ENCODE measurements around the gene JHY.

JHY gene

GRCh38 chr11:122984186-122985011 lies 101.8 kb downstream of the JHY start:
- in situ Hi-C loops (cut with HindIII; ENCODE audit: low sequenced_read_pairs) = no loop called here
- no peak for DNase-seq (ENCODE audit: low read depth)
- peak overlapping the region; percentile 59 for H3K4me3 ChIP-seq (ENCODE audit: low read depth, low read length)
- TF ChIP-seq, protein P1, sequence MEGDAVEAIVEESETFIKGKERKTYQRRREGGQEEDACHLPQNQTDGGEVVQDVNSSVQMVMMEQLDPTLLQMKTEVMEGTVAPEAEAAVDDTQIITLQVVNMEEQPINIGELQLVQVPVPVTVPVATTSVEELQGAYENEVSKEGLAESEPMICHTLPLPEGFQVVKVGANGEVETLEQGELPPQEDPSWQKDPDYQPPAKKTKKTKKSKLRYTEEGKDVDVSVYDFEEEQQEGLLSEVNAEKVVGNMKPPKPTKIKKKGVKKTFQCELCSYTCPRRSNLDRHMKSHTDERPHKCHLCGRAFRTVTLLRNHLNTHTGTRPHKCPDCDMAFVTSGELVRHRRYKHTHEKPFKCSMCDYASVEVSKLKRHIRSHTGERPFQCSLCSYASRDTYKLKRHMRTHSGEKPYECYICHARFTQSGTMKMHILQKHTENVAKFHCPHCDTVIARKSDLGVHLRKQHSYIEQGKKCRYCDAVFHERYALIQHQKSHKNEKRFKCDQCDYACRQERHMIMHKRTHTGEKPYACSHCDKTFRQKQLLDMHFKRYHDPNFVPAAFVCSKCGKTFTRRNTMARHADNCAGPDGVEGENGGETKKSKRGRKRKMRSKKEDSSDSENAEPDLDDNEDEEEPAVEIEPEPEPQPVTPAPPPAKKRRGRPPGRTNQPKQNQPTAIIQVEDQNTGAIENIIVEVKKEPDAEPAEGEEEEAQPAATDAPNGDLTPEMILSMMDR (IDR thresholded peaks at IDR 0.05; ENCODE audit: low read depth, low read length, missing control alignments) = no peak

- DNase-seq (ENCODE audit: low read depth) = no peak
- H3K4me3 ChIP-seq (ENCODE audit: low read depth, low read length) = no peak overlapping the region
- in situ Hi-C loops (cut with HindIII; ENCODE audit: low sequenced_read_pairs) = no loop called here
- TF ChIP-seq, protein P1 (IDR thresholded peaks at IDR 0.05; ENCODE audit: low read depth, low read length, missing control alignments) = no peak
Measured at GRCh38 chr11:122995526-122995925, 113.0 kb downstream of the JHY start.

GRCh38 chr11:122998727-122999366 lies 116.3 kb downstream of the JHY start:
- no peak overlapping the region for H3K4me3 ChIP-seq (ENCODE audit: low read depth, low read length)
- in situ Hi-C loops (cut with HindIII; ENCODE audit: low sequenced_read_pairs) = no loop called here
- TF ChIP-seq, protein P1 (IDR thresholded peaks at IDR 0.05; ENCODE audit: low read depth, low read length, missing control alignments) = no peak
- no peak for DNase-seq (ENCODE audit: low read depth)

GRCh38 chr11:123000721-123001120 lies 118.2 kb downstream of the JHY start:
- TF ChIP-seq, protein P1 (IDR thresholded peaks at IDR 0.05; ENCODE audit: low read depth, low read length, missing control alignments) = no peak
- H3K4me3 ChIP-seq (ENCODE audit: low read depth, low read length) = no peak overlapping the region
- DNase-seq (ENCODE audit: low read depth) = no peak
- in situ Hi-C loops (cut with HindIII; ENCODE audit: low sequenced_read_pairs) = no loop called here

DNA sequence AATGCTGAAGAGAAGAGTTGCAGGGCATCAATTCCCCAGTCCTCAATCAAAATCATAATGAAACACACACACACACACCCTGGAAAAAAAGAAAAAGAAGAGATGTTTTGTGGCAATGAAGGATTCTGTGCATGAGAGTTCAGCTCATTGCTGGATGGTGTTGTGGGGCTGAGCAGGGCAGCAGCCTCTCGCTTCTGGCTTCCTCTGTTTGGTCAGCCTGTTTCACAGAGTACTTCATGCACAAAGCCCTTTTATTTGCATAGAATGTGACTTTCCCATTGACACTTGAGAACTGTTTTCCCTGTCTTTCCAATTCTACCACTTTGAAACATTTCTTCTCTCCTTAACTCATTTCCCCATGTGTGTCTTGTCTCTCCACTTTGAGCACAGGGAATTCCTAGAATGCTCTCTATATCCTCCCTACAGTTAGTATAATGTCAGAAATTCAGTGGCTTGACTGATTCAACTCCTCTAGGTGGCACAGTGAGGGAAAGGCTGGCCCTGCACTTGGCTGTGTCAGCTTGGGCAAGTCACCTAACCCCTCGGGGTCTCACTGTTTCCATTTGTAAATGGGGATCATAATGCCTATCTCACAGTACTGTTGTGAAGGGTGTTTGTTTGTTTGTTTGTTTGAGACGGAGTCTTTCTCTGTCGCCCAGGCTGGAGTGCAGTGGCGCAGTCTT lies 124.4 kb downstream of the JHY start:
- in situ Hi-C loops (cut with HindIII; ENCODE audit: low sequenced_read_pairs) = no loop called here
- TF ChIP-seq, protein P1 (IDR thresholded peaks at IDR 0.05; ENCODE audit: low read depth, low read length, missing control alignments) = no peak
- no peak overlapping the region for H3K4me3 ChIP-seq (ENCODE audit: low read depth, low read length)
- no peak for DNase-seq (ENCODE audit: low read depth)
